GM12892 (cell line): Measurements from ENCODE around the gene SCFD2.
A peak's percentile ranks its signal among the peaks of the same experiment; 100 is the strongest.

Experiments used
- POLR2A ChIP-seq: IDR thresholded peaks from 2 replicates; pipeline ENCODE4 v1.6.1; 2011; ENCODE audit warnings: low read depth, low read length, control low read depth
- POLR2AphosphoS5 ChIP-seq: IDR thresholded peaks from 2 replicates; pipeline ENCODE4 v1.6.1; 2011; ENCODE audit warnings: low read depth, low read length, control low read depth
- TAF1 ChIP-seq: IDR thresholded peaks from 2 replicates; pipeline ENCODE4 v1.6.1; 2011; ENCODE audit warnings: low read depth, mild to moderate bottlenecking, control low read depth, low read length, borderline replicate concordance

DNA sequence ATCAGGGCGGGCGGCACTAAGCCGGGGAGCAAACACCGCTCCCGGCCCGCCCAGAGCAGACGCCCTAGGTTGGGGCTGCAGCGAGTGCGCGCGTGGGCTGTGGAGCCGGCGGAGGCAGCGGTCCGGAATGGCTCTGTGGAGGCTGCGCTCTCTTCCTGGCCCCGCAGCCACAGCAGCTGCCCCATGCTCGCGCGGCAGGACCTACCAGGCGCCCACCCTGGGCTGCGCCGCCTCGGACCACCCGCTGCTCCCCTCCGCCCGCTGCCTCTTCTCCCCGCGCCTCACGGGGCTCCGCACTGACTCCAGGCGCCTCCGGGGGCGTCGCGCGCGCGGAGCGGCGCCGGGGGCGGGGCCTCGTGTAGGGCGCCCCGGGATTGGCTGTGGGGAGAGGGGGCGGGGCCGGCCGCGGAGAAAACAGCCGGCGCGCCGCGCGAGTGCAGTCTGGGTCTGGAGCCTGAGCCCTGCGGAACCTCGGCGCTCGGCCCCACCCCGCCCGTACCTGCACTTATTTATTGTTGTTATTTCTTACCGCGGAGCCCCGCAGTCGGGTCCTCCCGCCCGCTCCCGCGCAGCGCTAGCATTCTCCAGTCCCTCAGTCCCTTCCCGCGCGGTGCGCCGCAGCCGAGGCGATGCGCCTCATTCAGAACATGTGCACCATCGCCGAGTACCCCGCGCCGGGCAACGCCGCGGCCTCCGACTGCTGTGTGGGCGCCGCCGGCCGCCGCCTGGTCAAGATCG lies 503.8 kb downstream of the SCFD2 start, which contains the start of gene RASL11B:
- TF ChIP-seq POLR2A (no peak), TAF1 (0 out of 2 replicates have a peak, but pooled peaks have one; percentile 22), POLR2AphosphoS5 (no peak)
